GM18508 (cell line): ENCODE results near the gene STUB1.
A peak's percentile ranks its signal among the peaks of the same experiment; 100 is the strongest.
"Not testable (repeated sequence)": the region's sequence is repeated elsewhere in the genome, so short reads cannot be mapped to it uniquely, and the experiment has no call there.

Experiments
- ATAC-seq: cut with Tn5 transposase; IDR thresholded peaks from one replicate; pipeline ENCODE4 v1.9.1; 2021; ENCODE audit warnings: moderate number of reproducible peaks; ENCODE audit not compliant: insufficient read depth, unreplicated experiment

The STUB1 gene

GRCh38 chr16:677316-678190 lies 2.7 kb upstream of the STUB1 start:
- no peak for ATAC-seq

- no peak for ATAC-seq
These were observed 1.9 kb upstream of the STUB1 start for GRCh38 chr16:678209-678857.

- ATAC-seq = no peak
These were observed 1.1 kb upstream of the STUB1 start for GRCh38 chr16:678858-679813.

GRCh38 chr16:680625-680945 lies 375 bp downstream of the STUB1 start:
- no peak for ATAC-seq

DNA sequence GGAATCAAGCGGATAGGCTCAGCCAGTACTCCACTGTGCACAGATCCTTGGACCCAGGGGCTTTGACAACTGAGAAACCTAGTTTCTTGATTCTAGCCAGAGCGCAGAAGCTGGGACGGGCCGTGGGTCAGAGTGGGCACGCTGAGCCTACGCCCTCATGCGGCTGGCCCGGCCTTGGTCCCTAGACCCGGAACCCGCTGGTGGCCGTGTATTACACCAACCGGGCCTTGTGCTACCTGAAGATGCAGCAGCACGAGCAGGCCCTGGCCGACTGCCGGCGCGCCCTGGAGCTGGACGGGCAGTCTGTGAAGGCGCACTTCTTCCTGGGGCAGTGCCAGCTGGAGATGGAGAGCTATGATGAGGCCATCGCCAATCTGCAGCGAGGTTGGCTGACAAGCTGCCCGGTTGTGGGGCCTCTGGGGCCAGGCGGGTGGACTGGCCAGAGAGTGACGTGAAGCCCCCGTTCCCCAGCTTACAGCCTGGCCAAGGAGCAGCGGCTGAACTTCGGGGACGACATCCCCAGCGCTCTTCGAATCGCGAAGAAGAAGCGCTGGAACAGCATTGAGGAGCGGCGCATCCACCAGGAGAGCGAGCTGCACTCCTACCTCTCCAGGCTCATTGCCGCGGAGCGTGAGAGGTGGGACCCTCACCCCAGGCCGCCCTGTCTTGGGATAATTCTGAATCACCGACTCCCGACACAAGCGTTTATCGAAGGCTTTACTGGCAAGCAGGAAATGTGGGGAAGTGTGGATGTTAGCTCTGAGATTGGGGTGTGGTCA lies 946 bp downstream of the STUB1 start:
- ATAC-seq = no peak

DNA sequence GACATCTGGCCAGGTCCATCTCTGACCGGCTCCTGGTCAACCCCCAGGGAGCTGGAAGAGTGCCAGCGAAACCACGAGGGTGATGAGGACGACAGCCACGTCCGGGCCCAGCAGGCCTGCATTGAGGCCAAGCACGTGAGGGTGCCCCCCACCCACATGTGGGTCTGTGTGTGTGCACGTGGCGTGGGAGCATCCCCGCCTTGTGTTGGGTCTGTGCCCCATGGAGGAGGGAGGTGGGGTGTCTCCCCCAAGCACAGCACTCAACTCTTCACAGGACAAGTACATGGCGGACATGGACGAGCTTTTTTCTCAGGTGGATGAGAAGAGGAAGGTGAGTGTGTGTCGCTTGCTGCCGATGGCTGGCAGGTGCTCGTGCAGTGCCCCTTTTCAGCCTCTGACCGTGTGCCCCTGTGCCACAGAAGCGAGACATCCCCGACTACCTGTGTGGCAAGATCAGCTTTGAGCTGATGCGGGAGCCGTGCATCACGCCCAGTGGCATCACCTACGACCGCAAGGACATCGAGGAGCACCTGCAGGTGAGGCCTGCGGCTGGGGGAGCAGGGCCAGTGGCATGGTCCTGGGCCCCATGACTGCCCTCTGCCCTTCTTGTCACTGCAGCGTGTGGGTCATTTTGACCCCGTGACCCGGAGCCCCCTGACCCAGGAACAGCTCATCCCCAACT lies 1.7 kb downstream of the STUB1 start:
- ATAC-seq = no peak

DNA sequence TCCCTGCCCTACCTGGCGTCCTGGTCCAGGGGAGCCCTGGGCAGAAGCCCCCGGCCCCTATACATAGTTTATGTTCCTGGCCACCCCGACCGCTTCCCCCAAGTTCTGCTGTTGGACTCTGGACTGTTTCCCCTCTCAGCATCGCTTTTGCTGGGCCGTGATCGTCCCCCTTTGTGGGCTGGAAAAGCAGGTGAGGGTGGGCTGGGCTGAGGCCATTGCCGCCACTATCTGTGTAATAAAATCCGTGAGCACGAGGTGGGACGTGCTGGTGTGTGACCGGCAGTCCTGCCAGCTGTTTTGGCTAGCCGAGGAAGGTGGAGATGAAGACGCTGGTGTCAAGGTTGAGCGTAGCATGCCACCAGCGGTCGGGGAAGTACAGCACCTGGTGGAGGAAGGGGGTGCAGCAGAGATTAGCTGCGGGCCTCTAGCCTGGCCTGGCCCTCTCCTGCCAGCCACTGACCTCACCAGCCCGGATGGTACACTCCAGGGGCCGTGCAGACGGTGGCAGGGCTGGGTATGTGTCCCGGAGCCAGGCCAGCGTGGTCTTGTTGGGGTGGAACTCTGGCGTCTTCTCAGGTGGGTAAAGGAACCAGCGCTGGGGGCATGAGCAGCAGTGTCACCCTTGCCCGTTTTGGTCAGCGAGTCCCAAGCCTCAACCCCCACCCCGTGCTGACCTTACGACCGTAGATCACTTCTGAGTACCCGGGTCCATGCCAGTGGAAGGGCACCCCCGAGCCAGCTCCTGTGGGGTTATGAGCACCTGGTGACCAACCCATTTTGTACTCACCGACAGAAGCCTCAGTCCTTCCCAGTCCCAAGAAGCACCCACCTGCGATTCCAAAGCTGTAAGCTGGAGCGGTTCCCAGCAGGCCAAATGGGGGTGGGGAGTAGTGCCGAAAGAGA lies 2.5 kb downstream of the STUB1 start:
- no peak for ATAC-seq

DNA sequence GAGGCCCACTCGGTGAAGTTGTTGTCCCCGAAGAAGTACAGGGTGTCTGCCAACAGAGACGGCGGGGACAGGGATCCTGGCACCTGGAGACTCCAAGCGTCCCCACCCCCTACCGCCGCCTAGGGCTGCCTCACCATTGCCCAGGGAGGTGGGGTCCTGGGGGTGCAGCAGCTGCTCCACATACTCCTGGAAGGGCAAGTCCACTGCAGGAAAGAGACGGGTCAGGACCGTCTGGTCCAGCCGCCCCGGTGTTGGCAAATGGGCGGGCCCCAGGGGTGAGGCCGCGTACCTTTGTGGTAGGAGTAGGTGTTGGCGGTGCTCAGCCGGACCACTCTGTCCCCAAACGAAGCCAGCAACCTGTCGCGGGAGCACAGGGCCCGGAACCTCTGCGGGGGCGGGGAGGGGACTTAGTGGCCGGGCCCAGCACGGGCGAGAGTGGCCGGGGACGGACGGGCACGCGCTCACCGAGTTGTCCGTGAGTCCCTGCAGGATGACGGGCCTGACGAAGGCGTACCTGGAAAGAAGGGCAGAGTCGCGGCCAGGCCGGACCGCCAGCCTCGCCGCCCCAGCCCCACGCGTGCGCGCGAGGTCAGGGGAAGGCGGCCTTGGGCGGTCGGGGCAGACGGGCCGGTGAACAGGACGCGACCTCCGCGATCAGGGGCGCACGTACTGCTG lies 3.3 kb downstream of the STUB1 start:
- ATAC-seq = no peak

DNA sequence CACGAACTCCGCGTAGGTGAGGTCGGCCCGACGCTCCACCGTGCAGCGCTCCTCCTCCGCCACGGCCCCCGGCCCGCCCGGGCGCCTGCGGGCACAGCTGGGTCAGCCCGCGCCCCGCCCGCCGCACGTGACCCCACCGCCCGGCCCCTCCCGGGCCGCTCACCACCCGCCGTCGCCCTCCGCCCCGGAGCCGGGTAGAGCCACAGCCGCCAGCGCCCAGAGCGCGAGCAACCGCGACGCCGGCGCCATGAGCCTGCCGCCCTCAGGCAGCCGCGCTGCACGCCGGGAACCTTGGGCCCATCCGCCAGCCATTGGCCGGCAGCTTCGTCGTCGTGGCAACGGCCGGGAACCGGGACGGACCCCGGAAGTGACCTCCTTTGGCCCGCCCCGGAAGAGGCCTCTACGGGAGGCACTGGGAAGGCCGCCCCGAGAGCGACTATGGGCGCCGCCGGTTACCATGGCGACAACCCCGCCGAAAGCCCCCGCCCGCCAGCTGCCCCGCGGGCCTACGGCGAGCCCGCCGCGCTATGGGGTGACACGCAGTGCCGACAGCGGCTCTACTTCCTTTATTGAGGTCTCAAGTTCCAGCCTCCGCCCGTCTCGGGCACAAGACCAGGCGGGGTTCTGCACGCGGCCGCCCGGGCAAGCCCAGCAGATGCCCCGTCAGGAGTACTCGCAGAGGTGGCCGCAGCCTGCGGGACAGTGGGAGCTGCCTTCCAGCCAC lies 4.0 kb downstream of the STUB1 start, which contains the start of gene JMJD8:
Gene JMJD8 (minus strand): TSS at position 264 of the 724 bp plus-strand sequence. CDS start 15 bp downstream, at position 249.
- peak; percentile 52 for ATAC-seq

DNA sequence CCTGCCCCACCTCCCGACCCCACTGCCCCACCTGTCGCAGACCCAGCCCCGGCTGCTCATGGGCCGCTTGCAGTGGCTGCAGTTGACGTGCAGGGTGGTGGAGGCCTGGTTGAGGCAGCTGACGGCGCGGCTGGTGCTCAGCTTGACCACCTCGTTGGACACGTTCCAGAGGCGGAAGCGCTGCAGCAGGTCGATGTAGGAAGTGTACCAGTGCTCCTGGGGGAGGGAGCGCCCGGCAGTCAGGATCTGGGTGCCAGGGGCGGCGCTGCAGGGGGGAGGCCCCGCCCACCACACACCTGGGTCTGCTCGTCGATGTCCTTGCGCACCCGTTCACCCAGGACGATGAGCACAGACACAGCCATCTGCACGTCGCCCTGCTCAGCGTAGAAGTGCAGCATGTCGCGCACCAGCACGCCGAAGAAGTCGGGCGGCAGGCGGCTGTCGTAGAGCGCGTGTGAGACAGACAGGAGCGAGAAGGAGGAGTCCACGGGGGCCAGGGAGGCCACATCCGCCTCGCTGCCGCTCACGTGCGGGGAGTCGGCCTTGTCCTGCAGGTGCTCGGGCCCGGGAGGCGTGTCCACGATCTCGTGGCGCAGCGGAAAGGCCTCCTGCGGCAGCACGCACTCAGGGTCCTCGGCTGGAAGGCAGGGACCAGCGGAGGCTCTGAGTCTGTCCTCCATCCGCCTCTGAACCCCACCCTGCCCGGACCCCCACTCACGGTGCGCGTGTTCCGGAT lies 4.9 kb downstream of the STUB1 start:
- ATAC-seq = no peak

DNA sequence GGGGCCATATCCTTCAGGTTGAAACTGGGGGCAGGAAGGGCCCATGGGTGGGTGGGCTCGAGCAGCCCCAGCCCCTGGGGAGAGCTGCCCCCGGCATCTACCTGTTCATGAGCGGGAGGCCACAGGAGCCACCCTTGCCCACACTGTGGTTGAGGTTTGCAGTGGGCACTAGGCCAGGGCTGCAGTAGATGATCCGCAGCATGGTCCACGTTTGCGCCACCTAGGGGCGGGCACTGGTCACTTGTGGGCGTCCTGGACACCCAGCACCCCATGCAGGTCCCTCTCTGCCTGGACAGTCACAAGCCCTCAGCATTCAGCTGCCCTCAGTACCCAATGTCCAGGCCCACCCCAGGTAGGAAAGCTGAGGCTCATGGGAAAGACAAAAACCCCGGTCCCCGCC lies 5.8 kb downstream of the STUB1 start:
- no peak for ATAC-seq

DNA sequence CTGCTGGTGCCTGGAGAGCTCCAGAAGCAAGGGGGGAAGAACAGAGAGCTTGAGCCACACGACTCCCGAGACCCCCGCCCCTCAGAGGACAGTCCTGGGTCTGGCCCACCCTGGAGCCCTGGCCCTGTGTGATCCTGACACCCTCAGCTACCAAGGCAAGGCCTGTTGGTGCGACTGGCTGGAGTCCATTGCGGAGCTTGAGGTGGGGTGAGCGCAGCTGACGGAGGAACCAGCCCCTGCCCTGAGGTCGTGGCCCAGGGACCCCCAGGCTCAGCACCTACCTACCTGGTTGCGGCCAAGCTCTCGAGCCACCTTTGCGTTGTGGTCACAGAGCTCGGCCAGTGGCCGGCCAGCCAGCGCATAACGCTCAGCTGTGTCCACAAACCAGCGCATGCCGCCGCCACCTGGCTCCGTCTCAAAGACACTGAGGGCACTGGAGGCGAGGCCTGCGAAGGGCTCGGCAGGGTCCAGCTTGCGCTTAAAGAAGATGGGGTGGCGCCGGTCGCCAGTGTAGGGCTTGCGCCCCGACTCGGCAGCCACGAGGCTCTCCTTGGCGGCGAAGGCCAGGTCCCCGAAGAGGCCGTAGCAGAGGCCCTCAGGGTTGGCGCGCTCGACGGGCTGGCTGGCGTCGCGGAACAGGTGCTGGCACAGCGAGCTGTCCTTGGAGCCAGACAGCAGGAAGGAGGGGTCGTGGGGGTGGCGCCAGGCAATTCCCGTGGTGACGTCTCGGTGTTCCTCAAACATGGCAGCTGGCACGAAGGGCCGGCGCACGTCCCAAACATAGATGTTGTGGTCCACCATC lies 6.5 kb downstream of the STUB1 start:
- no peak for ATAC-seq

DNA sequence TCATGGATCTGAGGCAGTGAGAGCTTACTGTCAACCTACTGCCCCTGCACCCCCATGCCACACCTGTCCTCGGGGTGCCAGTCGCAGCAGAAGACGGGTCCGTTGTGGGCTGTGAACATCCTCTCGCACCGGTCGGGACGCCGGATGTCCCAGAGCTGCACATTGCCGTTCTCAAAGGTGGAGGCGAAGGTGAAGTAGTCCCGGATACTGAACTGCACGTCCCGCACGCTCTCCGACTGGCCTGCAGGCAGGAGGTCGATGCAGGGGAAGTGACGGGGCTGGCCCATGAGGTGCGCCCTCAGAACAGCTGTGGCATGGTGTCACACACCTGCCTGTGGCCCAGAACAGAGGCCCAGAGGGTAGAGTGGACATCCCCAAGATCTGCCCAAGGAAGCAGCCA lies 7.3 kb downstream of the STUB1 start:
- no peak for ATAC-seq

DNA sequence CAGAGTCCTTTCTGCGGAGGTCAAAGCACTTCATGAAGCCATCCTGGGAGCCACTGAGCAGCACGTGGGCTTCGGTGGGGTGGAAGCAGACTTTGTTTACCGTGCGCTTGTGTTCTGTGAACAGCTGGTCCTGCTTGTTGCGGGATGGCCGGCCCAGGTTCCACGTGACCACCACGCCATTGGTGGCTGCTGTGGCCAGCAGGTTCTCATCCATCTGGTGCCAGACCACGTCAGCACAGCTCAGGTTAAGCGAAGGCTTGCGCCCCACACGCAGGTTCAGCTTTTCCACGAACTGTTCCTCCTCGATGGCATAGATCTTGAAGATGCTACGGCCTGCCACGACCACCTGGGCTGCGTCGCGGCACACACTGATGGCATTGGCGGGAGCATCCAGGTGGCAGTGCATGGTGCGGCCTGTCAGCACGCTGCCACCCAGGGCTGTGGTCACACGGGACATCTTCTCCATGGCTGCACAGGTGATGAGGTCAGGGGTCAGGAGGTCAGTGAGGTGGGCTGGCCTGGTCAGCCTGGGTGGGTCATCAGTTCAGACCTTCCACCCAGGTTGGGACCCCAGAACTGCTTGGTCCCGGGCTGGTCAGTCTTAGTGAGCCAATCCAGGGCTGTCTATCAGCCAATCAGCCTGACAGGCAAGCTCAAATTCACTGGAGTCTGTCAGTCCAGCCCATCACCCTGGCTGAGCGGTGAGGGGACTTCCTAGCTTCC lies 9.1 kb downstream of the STUB1 start:
- no peak for ATAC-seq

DNA sequence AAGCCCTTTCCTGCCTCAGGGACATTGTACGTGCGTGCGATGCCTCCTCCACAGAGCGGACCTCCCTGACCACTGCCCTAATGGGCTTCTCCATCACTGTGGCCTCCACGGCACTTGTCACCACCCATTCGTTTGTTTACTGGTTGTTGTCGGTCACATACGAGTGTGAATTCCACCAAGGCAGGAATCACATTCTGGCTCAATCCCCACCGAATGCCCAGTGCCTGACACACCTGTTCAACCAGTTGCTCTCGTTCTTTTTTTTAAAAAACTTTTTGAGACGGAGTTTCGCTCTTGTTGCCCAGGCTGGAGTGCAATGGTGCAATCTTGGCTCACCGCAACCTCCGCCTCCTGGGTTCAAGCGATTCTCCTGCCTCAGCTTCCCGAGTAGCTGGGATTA lies 11.0 kb downstream of the STUB1 start:
- ATAC-seq = not testable (repeated sequence)
